H9 (cell line): ENCODE measurements around the gene ARID1B. TPM values are rescaled to one million over a fixed set of nuclear protein-coding genes. Genes with fewer than 3 reads are reported as not detected.

Source experiments
- DNase-seq: peaks from one replicate; pipeline ENCODE4 v3.0.0-alpha.2; 2017
- H2AFZ ChIP-seq: one replicate; pipeline ENCODE4 v1.6.1; 2013; ENCODE audit warnings: mild to moderate bottlenecking, low read length, control low read depth, moderate library complexity
- H2AK5ac ChIP-seq: 2 replicates; pipeline ENCODE4 v1.6.1; 2013; ENCODE audit warnings: low read length, control low read depth, mixed read lengths; ENCODE audit not compliant: insufficient read length
- H2BK120ac ChIP-seq: one replicate; pipeline ENCODE4 v1.6.1; 2013; ENCODE audit warnings: low read depth, mild to moderate bottlenecking, low read length, control low read depth, inconsistent platforms; ENCODE audit not compliant: poor library complexity, severe bottlenecking
- H2BK12ac ChIP-seq: 2 replicates; pipeline ENCODE4 v1.6.1; 2013; ENCODE audit warnings: low read length, control low read depth, mixed read lengths, low read depth; ENCODE audit not compliant: insufficient read length
- H2BK15ac ChIP-seq: 2 replicates; pipeline ENCODE4 v1.6.1; 2013; ENCODE audit warnings: low read depth, low read length, control low read depth
- H2BK20ac ChIP-seq: one replicate; pipeline ENCODE4 v1.6.1; 2013; ENCODE audit warnings: low read depth, mild to moderate bottlenecking, low read length, control low read depth, inconsistent platforms; ENCODE audit not compliant: poor library complexity, severe bottlenecking
- H2BK5ac ChIP-seq: 2 replicates; pipeline ENCODE4 v1.6.1; 2013; ENCODE audit warnings: low read length, control low read depth, mixed read lengths; ENCODE audit not compliant: insufficient read length
- H3K14ac ChIP-seq: 2 replicates; pipeline ENCODE4 v1.6.1; 2013; ENCODE audit warnings: low read length, control low read depth; ENCODE audit not compliant: insufficient read depth
- H3K18ac ChIP-seq: 2 replicates; pipeline ENCODE4 v1.6.1; 2013; ENCODE audit warnings: low read depth, mild to moderate bottlenecking, mixed read lengths, low read length, control low read depth; ENCODE audit not compliant: insufficient read length
- H3K23ac ChIP-seq: 2 replicates; pipeline ENCODE4 v1.6.1; 2013; ENCODE audit warnings: low read length, control low read depth, mixed read lengths, low read depth; ENCODE audit not compliant: insufficient read length
- H3K23me2 ChIP-seq: 2 replicates; pipeline ENCODE4 v1.6.1; 2013; ENCODE audit warnings: low read depth, mild to moderate bottlenecking, mixed read lengths, low read length, control low read depth; ENCODE audit not compliant: insufficient read length, poor library complexity, severe bottlenecking
- H3K27ac ChIP-seq: 2 replicates; pipeline ENCODE4 v1.5.1; 2013; ENCODE audit warnings: low read length, control low read depth, mixed read lengths, low read depth; ENCODE audit not compliant: insufficient read length
- H3K27me3 ChIP-seq: 2 replicates; pipeline ENCODE4 v1.6.1; 2013; ENCODE audit warnings: low read length, control low read depth, inconsistent platforms; ENCODE audit not compliant: insufficient read depth
- H3K4ac ChIP-seq: 2 replicates; pipeline ENCODE4 v1.6.1; 2013; ENCODE audit warnings: low read depth, mild to moderate bottlenecking, control low read depth, inconsistent platforms, low read length, moderate library complexity
- H3K4me1 ChIP-seq: 2 replicates; pipeline ENCODE4 v1.6.1; 2013; ENCODE audit warnings: low read length, control low read depth, inconsistent platforms; ENCODE audit not compliant: insufficient read depth
- H3K4me2 ChIP-seq: 2 replicates; pipeline ENCODE4 v1.6.1; 2013; ENCODE audit warnings: low read length, control low read depth, mixed read lengths; ENCODE audit not compliant: insufficient read length, insufficient read depth
- H3K56ac ChIP-seq: 2 replicates; pipeline ENCODE4 v1.6.1; 2013; ENCODE audit warnings: low read depth, mild to moderate bottlenecking, mixed read lengths, low read length, control low read depth; ENCODE audit not compliant: insufficient read length
- H3K79me1 ChIP-seq: 2 replicates; pipeline ENCODE4 v1.6.1; 2013; ENCODE audit warnings: low read depth, mild to moderate bottlenecking, moderate library complexity, low read length, control low read depth, inconsistent platforms; ENCODE audit not compliant: insufficient read depth, poor library complexity, severe bottlenecking
- H3K79me2 ChIP-seq: 2 replicates; pipeline ENCODE4 v1.6.1; 2013; ENCODE audit warnings: low read length, control low read depth, inconsistent platforms; ENCODE audit not compliant: insufficient read depth
- H3K9ac ChIP-seq: 2 replicates; pipeline ENCODE4 v1.6.1; 2013; ENCODE audit warnings: low read length, control low read depth, mixed read lengths; ENCODE audit not compliant: insufficient read length; ENCODE audit errors: extremely low read depth
- H3K9me3 ChIP-seq: one replicate; pipeline ENCODE4 v1.6.1; 2013; ENCODE audit warnings: low read depth, low read length, inconsistent platforms; ENCODE audit not compliant: control insufficient read depth
- H3T11ph ChIP-seq: one replicate; pipeline ENCODE4 v1.6.1; 2013; ENCODE audit warnings: mild to moderate bottlenecking, low read length, control low read depth, inconsistent platforms
- H4K20me1 ChIP-seq: one replicate; pipeline ENCODE4 v1.6.1; 2013; ENCODE audit not compliant: control insufficient read depth, insufficient read length, insufficient read depth
- H4K5ac ChIP-seq: 2 replicates; pipeline ENCODE4 v1.6.1; 2013; ENCODE audit warnings: low read depth, mild to moderate bottlenecking, mixed read lengths, low read length, control low read depth; ENCODE audit not compliant: insufficient read length
- H4K8ac ChIP-seq: replicated peaks from 2 replicates; pipeline ENCODE4 v1.6.1; 2013; ENCODE audit warnings: low read length, control low read depth, mixed read lengths, low read depth; ENCODE audit not compliant: insufficient read length
- H4K91ac ChIP-seq: 2 replicates; pipeline ENCODE4 v1.6.1; 2013; ENCODE audit warnings: low read depth, mild to moderate bottlenecking, moderate library complexity, mixed read lengths, low read length, control low read depth; ENCODE audit not compliant: insufficient read length
- H3K27ac Mint-ChIP-seq, 3 experiments: 2 replicates in 2 of 3; 3 replicates in 1 of 3; pipeline ENCODE4 v1.8.0; 2020 to 2021; ENCODE audit warnings: mixed read lengths in 3 of 3, mild to moderate bottlenecking in 1 of 3, moderate library complexity in 1 of 3
- H3K27me3 Mint-ChIP-seq: 2 replicates; pipeline ENCODE4 v1.8.0; 2021; ENCODE audit warnings: low read depth, mild to moderate bottlenecking, moderate library complexity, mixed read lengths
- H3K36me3 Mint-ChIP-seq, 3 experiments: 2 replicates in 2 of 3; 3 replicates in 1 of 3; pipeline ENCODE4 v1.8.0; 2020 to 2021; ENCODE audit warnings: low read depth in 3 of 3, mixed read lengths in 3 of 3; ENCODE audit not compliant: insufficient read depth in 1 of 3
- H3K4me1 Mint-ChIP-seq, 2 experiments: 2 replicates each; pipeline ENCODE4 v1.8.0; 2020; ENCODE audit warnings: mixed read lengths in 2 of 2
- H3K4me3 Mint-ChIP-seq, 2 experiments: 2 replicates in 1 of 2; 3 replicates in 1 of 2; pipeline ENCODE4 v1.8.0; 2020 to 2021; ENCODE audit warnings: mild to moderate bottlenecking in 2 of 2, mixed read lengths in 2 of 2, moderate library complexity in 1 of 2
- H3K9me3 Mint-ChIP-seq, 2 experiments: 2 replicates in 1 of 2; 3 replicates in 1 of 2; pipeline ENCODE4 v1.8.0; 2020; ENCODE audit warnings: mild to moderate bottlenecking in 2 of 2, mixed read lengths in 2 of 2, moderate library complexity in 1 of 2
- CTCF ChIP-seq: fragments of 200-600 bp; sonication (generic); conservative IDR thresholded peaks from 3 replicates; pipeline ENCODE4 v1.8.0; 2021; ENCODE audit warnings: antibody characterized with exemption, mild to moderate bottlenecking
- WGBS: extraction: QIAGEN DNeasy Blood & Tissue Kit; methylation state at CpG from one replicate; pipeline ENCODE4 v1.1.7; 2013; ENCODE audit warnings: missing lambda C conversion rate, low lambda C conversion rate, mixed read lengths; ENCODE audit not compliant: insufficient read length; ENCODE audit errors: extremely low coverage; 5-methylcytosine and 5-hydroxymethylcytosine counted together
- total RNA-seq: library from RNA; stranded (reverse); gene quantifications from 2 replicates; pipeline ENCODE4 v1.2.1, GENCODE V29; 2021

The ARID1B gene
- total RNA-seq, 1 experiment from 2014 or later = 88.2 TPM

DNA sequence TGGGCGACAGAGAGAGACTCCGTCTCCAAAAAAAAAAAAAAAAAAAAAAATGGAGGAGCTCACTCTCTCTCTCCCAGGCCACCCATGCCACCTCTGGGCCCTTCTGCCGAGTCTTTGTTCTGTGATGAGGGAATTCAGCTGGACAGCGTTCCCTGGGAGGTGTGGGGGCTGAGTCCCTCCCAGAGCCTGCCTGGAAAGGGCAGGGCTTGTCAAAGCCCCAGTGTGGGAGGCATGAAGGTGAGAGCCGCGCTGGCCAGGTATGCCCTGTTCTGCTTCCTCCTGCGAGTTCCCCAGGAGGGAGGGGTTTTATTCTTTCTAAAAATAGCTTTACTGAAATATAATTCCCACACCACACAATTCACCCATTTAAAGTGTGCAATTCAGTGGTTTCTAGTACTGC lies 476.5 kb downstream of the ARID1B start:
- Histone ChIP-seq H2BK20ac (no peak overlapping the region), H3K56ac (no peak overlapping the region), H3K23me2 (no peaks in the 10 kb centered on the region), H3K79me2 (no peaks in the 10 kb centered on the region), H2BK15ac (no peak overlapping the region), H2BK5ac (no peak overlapping the region), H3K9ac (no peak overlapping the region), H3K23ac (no peak overlapping the region), H3K4ac (no peak overlapping the region), H3T11ph (no peak overlapping the region), H3K27ac (no peak overlapping the region), H3K4me2 (no peak overlapping the region), H3K18ac (no peak overlapping the region), H4K8ac (no peak overlapping the region), H4K5ac (no peak overlapping the region), H4K91ac (no peak overlapping the region), H3K14ac (no peak overlapping the region), H2AK5ac (no peak overlapping the region), H3K79me1 (no peaks in the 10 kb centered on the region), H4K20me1 (no peaks in the 10 kb centered on the region), H3K9me3 (no peaks in the 10 kb centered on the region), H2AFZ (no peak overlapping the region), H2BK12ac (no peak overlapping the region), H3K27me3 (no peaks in the 10 kb centered on the region), H3K4me1 (no peaks in the 10 kb centered on the region), H2BK120ac (no peak overlapping the region)
- Mint-ChIP-seq H3K27me3 (peaks cover 16% of the 10 kb centered on the region), H3K4me1 (no peaks in the 10 kb centered on the region), H3K27ac (no peak overlapping the region), H3K4me3 (no peak overlapping the region), H3K36me3 (peaks cover 0 to 1% (median 0%) of the 10 kb centered on the region in 3 experiments; a peak in 2 of 7 replicates), H3K9me3 (peaks cover under 1% of the 10 kb centered on the region in 2 experiments; a peak in 2 of 5 replicates)
- no CpG with 5 or more reads among the region's 7 CpGs for WGBS
- no peak for TF ChIP-seq CTCF
- no peak for DNase-seq
